ENCODE data around the gene INKA2.

The INKA2 gene

DNA sequence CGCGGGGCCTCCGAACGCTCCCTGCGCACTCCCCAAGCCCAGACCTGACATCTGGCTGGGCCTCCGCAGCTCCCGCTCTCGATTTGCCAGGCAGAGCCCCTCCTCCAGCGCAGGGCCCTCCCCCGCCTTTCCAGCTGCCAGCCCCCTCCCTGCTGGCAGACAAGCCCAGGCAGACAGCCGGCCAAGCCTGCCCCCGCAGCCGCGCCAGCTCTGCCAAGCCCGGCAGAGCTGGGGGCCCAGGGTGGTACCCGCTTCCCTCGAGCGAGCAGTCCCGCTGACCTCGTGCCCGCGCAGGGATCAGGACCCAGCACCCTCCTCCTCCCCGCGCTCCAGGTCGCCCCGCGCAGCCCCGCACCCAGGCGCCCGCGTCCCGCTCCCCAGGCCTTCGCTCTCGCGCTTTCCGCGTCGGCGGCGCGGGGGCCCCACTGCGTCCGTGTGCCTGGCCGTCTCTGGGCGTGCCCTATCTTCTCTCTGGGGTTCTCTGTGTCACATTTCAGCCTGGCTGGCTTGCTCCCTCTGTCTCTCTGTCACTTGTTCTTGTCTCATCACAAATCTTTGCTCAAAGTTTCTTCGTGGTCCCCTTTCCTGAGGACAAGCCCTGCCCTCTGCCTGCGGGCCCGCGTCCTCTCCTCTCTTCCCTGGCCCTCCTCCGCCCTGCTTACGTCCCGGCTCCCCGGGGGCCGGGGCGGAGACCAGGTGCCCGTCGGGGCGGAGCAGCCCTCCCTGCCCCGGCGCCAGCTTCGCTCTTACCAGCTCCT is 580 bp downstream of the INKA2 start:
- H3K36me3 ChIP-seq = peaks cover 34% of the 10 kb centered on the region
- no peak for TF ChIP-seq CTCF (IDR thresholded peaks at IDR 0.05)
- H3K4me3 ChIP-seq (ENCODE audit: low read depth in 1 of 2, low read length in 1 of 2) = peak overlapping the region; percentile 93 to 99
- peaks cover 38% of the 10 kb centered on the region for H3K27me3 ChIP-seq
- no peaks in the 10 kb centered on the region for H3K9me3 ChIP-seq
- H3K4me1 ChIP-seq (ENCODE audit: control insufficient read depth in 1 of 2, insufficient read depth in 1 of 2, low read depth in 1 of 2, low read length in 1 of 2) = peaks cover 64 to 66% of the 10 kb centered on the region in 2 experiments
- H3K27ac ChIP-seq = peak overlapping the region; percentile 98

DNA sequence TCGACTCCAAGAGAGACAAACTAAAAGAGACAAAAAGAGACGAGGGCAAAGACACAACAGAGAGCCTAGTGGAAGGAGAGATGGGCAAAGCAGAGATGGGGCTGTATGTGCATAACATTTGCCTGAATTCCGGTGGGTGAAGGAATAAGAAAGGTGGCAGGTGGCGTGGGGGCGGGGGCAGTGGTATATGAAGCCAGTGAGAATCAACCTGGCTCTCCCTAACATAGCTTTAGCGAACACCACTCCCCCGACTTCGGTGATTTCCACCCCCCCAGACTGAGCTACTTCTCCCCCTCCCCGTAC is 1.1 kb downstream of the INKA2 start:
- Histone ChIP-seq H3K4me1 (ENCODE audit: control insufficient read depth in 1 of 2, insufficient read depth in 1 of 2, low read depth in 1 of 2, low read length in 1 of 2) (peaks cover 70 to 71% of the 10 kb centered on the region in 2 experiments), H3K4me3 (ENCODE audit: low read depth in 1 of 2, low read length in 1 of 2) (peak overlapping the region; percentile 93 to 99), H3K27ac (peak overlapping the region; percentile 98), H3K9me3 (no peaks in the 10 kb centered on the region), H3K27me3 (peaks cover 32% of the 10 kb centered on the region), H3K36me3 (peaks cover 34% of the 10 kb centered on the region)
- TF ChIP-seq CTCF (IDR thresholded peaks at IDR 0.05) = no peak

DNA sequence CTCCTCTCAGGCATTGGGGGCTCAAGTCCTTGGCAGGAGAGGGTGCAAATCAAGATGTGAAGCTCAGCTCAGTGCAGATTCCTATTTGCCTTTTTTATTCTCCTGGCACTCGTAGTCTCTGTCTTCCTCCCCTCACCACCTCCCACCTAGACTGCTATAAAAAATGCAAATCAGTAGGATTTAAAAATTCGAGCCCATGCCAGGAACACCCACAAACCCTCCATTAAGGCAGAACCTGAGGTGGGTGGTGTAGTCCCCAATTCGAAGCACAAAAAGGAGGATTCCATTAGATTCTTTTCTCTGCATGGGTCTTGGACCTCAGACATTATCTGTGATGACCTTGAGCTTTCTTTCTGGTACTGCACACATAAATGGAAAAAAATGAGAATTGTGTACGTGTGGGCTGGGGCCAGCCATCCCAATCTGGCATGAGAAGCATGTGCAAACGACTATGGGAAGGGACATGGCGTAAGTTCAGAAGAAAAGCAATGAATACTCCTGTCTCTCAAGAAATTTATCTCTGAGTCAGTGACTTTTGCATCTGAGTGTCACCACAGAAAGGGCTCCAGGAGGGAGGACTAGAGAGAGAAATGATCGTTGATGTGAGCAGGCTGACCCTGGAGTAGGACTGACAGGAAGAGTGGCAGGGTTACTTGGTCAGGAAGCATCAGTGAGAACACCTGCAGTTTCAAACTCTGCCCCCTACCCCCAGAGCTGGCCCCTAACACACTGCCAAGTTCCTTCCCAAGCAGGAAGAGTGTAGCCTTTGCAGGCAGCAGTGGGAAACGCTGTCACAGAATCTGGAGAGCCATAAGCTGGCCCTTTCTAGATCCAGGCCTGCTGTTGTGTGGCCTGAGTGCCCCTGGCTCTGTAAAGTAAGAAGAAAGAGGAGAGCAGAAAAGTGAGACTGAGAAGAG is 1.7 kb downstream of the INKA2 start:
- TF ChIP-seq CTCF (IDR thresholded peaks at IDR 0.05) = no peak
- Histone ChIP-seq H3K4me1 (ENCODE audit: control insufficient read depth in 1 of 2, insufficient read depth in 1 of 2, low read depth in 1 of 2, low read length in 1 of 2) (peaks cover 76 to 77% of the 10 kb centered on the region in 2 experiments), H3K27ac (peak overlapping the region; percentile 98), H3K27me3 (peaks cover 26% of the 10 kb centered on the region), H3K36me3 (peaks cover 34% of the 10 kb centered on the region), H3K9me3 (no peaks in the 10 kb centered on the region), H3K4me3 (ENCODE audit: low read depth in 1 of 2, low read length in 1 of 2) (peak overlapping the region; percentile 93 to 99)

- Histone ChIP-seq H3K4me3 (ENCODE audit: low read depth in 1 of 2, low read length in 1 of 2) (peak overlapping the region; percentile 93 to 99), H3K27ac (peak overlapping the region; percentile 98), H3K4me1 (ENCODE audit: control insufficient read depth in 1 of 2, insufficient read depth in 1 of 2, low read depth in 1 of 2, low read length in 1 of 2) (peaks cover 84 to 85% of the 10 kb centered on the region in 2 experiments), H3K36me3 (peaks cover 39% of the 10 kb centered on the region), H3K27me3 (peaks cover 18% of the 10 kb centered on the region), H3K9me3 (no peaks in the 10 kb centered on the region)
- no peak for TF ChIP-seq CTCF (IDR thresholded peaks at IDR 0.05)
Measured at GRCh38 chr1:111736548-111737215, 2.5 kb downstream of the INKA2 start.

- peaks cover 86 to 88% of the 10 kb centered on the region in 2 experiments for H3K4me1 ChIP-seq (ENCODE audit: control insufficient read depth in 1 of 2, insufficient read depth in 1 of 2, low read depth in 1 of 2, low read length in 1 of 2)
- peaks cover 12% of the 10 kb centered on the region for H3K27me3 ChIP-seq
- no peak for TF ChIP-seq CTCF (IDR thresholded peaks at IDR 0.05)
- H3K4me3 ChIP-seq (ENCODE audit: low read depth in 1 of 2, low read length in 1 of 2) = peak overlapping the region; percentile 93 to 99
- H3K27ac ChIP-seq = peak overlapping the region; percentile 98
- H3K9me3 ChIP-seq = no peaks in the 10 kb centered on the region
- H3K36me3 ChIP-seq = peaks cover 42% of the 10 kb centered on the region
Measured at GRCh38 chr1:111735858-111736544, 3.2 kb downstream of the INKA2 start.

All from neutrophil (primary cell).